MCF 10A (cell line): Measurements from ENCODE around the gene ATXN2L. TPM values are rescaled to one million over a fixed set of nuclear protein-coding genes. Genes with fewer than 3 reads are reported as not detected.
"Not testable (repeated sequence)": the region's sequence is repeated elsewhere in the genome, so short reads cannot be mapped to it uniquely, and the experiment has no call there.

Experiments
- BruUV-seq: library from RNA; stranded (reverse); fragments of 400-500 nt; replicated peaks from 2 replicates; lab custom pipeline; 2021; lab: Mats Ljungman, UMichigan
- CTCF ChIA-PET: fragments of 300-600 bp; sonication (Branson Sonifier 250); formaldehyde crosslinking; extraction: SDS; loops from one replicate; lab custom pipeline; 2021; ENCODE audit warnings: antibody characterized with exemption, inconsistent platforms; lab: Yijun Ruan, JAX
- POLR2A ChIA-PET: fragments of 300-600, 350-650 bp; sonication (Branson Sonifier 250); formaldehyde crosslinking; extraction: SDS; loops from one replicate; lab custom pipeline; 2020; ENCODE audit warnings: antibody characterized with exemption, inconsistent platforms; lab: Yijun Ruan, JAX
- DNase-seq: peaks from one replicate; pipeline ENCODE4 v3.0.0-alpha.2; 2018; ENCODE audit not compliant: unreplicated experiment
- H3K27ac Mint-ChIP-seq: one replicate; pipeline ENCODE4 v1.8.0; 2022; ENCODE audit warnings: mild to moderate bottlenecking, low read depth, mixed read lengths; ENCODE audit not compliant: unreplicated experiment
- H3K27me3 Mint-ChIP-seq: one replicate; pipeline ENCODE4 v1.8.0; 2022; ENCODE audit warnings: mixed read lengths; ENCODE audit not compliant: insufficient read depth, unreplicated experiment
- H3K36me3 Mint-ChIP-seq: one replicate; pipeline ENCODE4 v1.8.0; 2022; ENCODE audit warnings: mild to moderate bottlenecking, moderate library complexity, mixed read lengths; ENCODE audit not compliant: insufficient read depth, unreplicated experiment
- H3K4me1 Mint-ChIP-seq: one replicate; pipeline ENCODE4 v1.8.0; 2022; ENCODE audit warnings: mixed read lengths; ENCODE audit not compliant: insufficient read depth, unreplicated experiment
- H3K4me3 Mint-ChIP-seq: one replicate; pipeline ENCODE4 v1.8.0; 2022; ENCODE audit warnings: mild to moderate bottlenecking, moderate library complexity, mixed read lengths; ENCODE audit not compliant: unreplicated experiment
- H3K9me3 Mint-ChIP-seq: one replicate; pipeline ENCODE4 v1.8.0; 2022; ENCODE audit warnings: mixed read lengths; ENCODE audit not compliant: unreplicated experiment
- CTCF ChIP-seq: fragments of 200-600 bp; IDR thresholded peaks from one replicate; pipeline ENCODE4 v1.8.0; 2022; ENCODE audit warnings: antibody characterized with exemption, mild to moderate bottlenecking; ENCODE audit not compliant: unreplicated experiment
- intact Hi-C: fragments of 100-400 bp; cut with micrococcal nuclease; formaldehyde crosslinking; loops from 2 replicates; pipeline ENCODE4 v1.14.1; 2022
- total RNA-seq: library from RNA; stranded (reverse); gene quantifications from 2 replicates; pipeline ENCODE4 v1.2.3, GENCODE V29; 2022

ATXN2L gene
- total RNA-seq, 1 experiment from 2014 or later: 245 TPM

GRCh38 chr16:28820016-28820415 lies 2.8 kb upstream of the ATXN2L start:
- BruUV-seq: no TSS peak
- H3K27ac Mint-ChIP-seq: peak overlapping the region; percentile 63
- H3K36me3 Mint-ChIP-seq: peaks cover 9% of the 10 kb centered on the region
- H3K4me1 Mint-ChIP-seq: peaks cover 12% of the 10 kb centered on the region
- no peak overlapping the region for H3K4me3 Mint-ChIP-seq
- no peaks in the 10 kb centered on the region for H3K9me3 Mint-ChIP-seq
- no peak for DNase-seq
- no peak for TF ChIP-seq CTCF
- intact Hi-C loops: no loop called here
- ChIA-PET POLR2A (interaction anchor here (0.6 kb wide), 1 partner anchor 19 kb away, joined by 4 read pairs; no protein-coding TSS in a partner anchor), CTCF (interaction anchor here (0.6 kb wide), 1 partner anchor 157 kb away, joined by 3 read pairs; no protein-coding TSS in a partner anchor)
- no peaks in the 10 kb centered on the region for H3K27me3 Mint-ChIP-seq

DNA sequence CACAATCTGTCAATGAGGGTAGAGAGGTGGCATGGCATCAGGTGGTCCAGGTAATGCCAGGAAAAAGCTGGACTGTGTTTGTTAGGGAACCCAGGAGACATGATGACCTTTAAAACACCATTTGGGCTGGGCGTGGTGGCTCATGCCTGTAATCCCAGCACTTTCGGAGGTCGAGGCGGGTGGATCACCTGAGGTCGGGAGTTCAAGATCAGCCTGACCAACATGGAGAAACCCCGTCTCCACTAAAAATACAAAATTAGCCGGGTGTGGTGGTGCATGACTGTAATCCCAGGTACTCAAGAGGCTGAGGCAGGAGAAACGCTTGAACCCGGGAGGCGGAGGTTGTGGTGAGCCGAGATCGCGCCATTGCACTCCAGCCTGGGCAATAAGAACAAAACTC lies 2.3 kb upstream of the ATXN2L start:
- Mint-ChIP-seq H3K27ac (peak overlapping the region; percentile 63), H3K4me3 (peak overlapping the region; percentile 43), H3K36me3 (peaks cover 14% of the 10 kb centered on the region), H3K4me1 (peaks cover 17% of the 10 kb centered on the region)
- H3K27me3 Mint-ChIP-seq, DNase-seq, intact Hi-C loops, H3K9me3 Mint-ChIP-seq, BruUV-seq: not testable (repeated sequence)
- CTCF ChIA-PET: interaction anchor here (0.6 kb wide), 1 partner anchor 157 kb away, joined by 3 read pairs; no protein-coding TSS in a partner anchor
- POLR2A ChIA-PET: interaction anchor here (0.6 to 5.4 kb wide), 3 partner anchors 19 to 106 kb away, joined by 4 to 104 read pairs (median 27); partner anchors contain the start of genes RABEP2 and TUFM

DNA sequence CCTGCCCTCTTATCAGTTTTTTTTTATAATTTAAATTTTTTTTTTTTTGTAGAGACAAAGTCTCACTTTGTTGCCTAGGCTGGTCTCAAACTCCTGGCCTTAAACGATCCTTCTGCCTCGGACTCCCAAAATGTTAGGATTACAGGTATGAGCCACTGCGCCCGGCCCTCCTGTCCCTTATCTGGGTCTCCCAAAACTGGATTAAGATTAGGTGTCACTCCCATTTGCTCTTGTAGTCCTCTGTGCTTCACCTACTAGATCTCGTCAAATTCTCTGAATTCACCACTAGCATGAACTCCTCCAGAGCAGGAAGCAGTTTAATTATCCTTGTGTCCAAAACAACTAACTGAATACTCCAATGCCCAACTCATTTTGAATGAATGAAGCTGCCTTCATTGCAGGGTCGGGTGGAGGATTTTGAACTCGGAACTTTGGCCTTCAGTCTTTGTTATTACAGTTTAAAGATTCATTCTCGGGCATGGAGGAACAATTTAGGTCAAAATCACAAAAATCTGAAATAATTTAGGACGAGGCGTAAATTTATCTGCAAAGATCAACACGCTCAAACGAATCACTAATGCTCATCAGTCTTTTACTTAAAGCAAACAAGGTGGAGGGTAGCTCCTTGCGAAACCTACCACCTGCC lies 802 bp upstream of the ATXN2L start:
- no peak for DNase-seq
- peak overlapping the region; percentile 91 for H3K4me3 Mint-ChIP-seq
- peak overlapping the region; percentile 86 for H3K27ac Mint-ChIP-seq
- peaks cover 28% of the 10 kb centered on the region for H3K4me1 Mint-ChIP-seq
- POLR2A ChIA-PET: interaction anchor here (0.6 to 5.4 kb wide), 25 partner anchors 9 to 998 kb away, joined by 3 to 104 read pairs (median 4); partner anchors contain the start of genes MVP, NFATC2IP, RABEP2 and SH2B1
- BruUV-seq: TSS peak; percentile 56
- peaks cover 29% of the 10 kb centered on the region for H3K36me3 Mint-ChIP-seq
- H3K27me3 Mint-ChIP-seq: no peaks in the 10 kb centered on the region
- no peaks in the 10 kb centered on the region for H3K9me3 Mint-ChIP-seq
- intact Hi-C loops: no loop called here
- CTCF ChIA-PET: interaction anchor here (0.6 to 1.9 kb wide), 6 partner anchors 9 to 1234 kb away, joined by 3 to 11 read pairs (median 3); no protein-coding TSS in a partner anchor
- no peak for TF ChIP-seq CTCF

GRCh38 chr16:28823291-28823872 lies 583 bp downstream of the ATXN2L start:
- no peak for TF ChIP-seq CTCF
- no peaks in the 10 kb centered on the region for H3K27me3 Mint-ChIP-seq
- H3K36me3 Mint-ChIP-seq: peaks cover 39% of the 10 kb centered on the region
- peaks cover 28% of the 10 kb centered on the region for H3K4me1 Mint-ChIP-seq
- DNase-seq: no peak
- H3K9me3 Mint-ChIP-seq: no peaks in the 10 kb centered on the region
- BruUV-seq: no TSS peak
- POLR2A ChIA-PET: interaction anchor here (0.6 to 5.4 kb wide), 16 partner anchors 10 to 268 kb away, joined by 3 to 104 read pairs (median 6); partner anchors contain the start of genes NFATC2IP, RABEP2, SH2B1 and SPNS1
- CTCF ChIA-PET: interaction anchor here (0.6 to 1.0 kb wide), 3 partner anchors 122 to 154 kb away, joined by 3 to 6 read pairs (median 4); partner anchors contain the start of gene NFATC2IP
- intact Hi-C loops: no loop called here
- peak overlapping the region; percentile 91 for H3K4me3 Mint-ChIP-seq
- peak overlapping the region; percentile 96 for H3K27ac Mint-ChIP-seq
